ENCODE results near the gene UBP1. TPM values are rescaled to one million over a fixed set of nuclear protein-coding genes. Genes with fewer than 3 reads are reported as not detected.

Gene UBP1
- total and polyA plus RNA-seq, 9 of the 15 experiments (the other 6 are each of a cell fraction or from before 2014, with no cell fraction given), result 13.6 to 143 (median 79.6) TPM

DNA sequence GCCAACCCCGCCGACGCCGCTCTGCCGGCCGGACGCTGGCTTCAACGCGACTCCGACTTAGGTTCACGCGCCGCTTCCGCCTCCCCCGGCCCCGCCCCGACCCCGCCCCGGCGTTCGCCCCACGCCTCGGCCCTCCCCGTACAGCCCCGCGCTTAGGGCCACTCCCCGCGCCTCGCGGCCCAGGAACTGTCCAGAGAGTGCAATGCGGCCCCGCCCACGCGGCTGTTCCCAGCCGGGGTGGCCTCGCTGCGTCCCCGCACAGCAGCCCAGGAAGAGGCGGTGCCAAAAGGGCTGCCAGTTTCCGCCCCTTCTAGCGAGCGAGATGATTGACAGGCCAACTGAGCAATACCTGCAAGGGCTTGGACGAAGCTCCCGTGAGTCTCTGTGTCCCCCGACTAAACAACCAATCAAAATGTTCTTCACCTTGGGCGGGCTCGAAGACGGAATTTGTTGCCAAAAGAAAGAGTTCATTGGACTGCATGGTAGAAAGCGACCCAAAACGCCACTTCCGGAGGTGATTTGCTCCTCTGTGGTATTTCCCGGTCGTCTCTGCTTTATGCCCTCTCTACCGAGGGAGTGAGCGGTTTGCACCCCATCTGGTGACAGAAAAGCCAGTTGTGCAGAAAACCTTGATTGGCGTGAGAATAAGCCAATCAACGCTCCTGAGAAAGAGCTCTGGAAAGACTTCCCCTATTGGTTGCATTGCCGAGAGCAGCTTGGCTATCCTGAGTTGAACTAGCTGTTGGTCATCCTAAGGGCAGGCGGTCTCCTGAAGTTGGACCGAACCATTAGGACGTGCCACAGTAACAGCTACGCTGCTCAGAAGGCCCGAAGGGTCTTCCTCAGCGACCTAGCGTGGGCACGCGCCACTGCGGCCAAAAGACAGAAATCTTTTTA, at the start of gene UBP1 (continued):
- TF ChIP-seq, protein P1, sequence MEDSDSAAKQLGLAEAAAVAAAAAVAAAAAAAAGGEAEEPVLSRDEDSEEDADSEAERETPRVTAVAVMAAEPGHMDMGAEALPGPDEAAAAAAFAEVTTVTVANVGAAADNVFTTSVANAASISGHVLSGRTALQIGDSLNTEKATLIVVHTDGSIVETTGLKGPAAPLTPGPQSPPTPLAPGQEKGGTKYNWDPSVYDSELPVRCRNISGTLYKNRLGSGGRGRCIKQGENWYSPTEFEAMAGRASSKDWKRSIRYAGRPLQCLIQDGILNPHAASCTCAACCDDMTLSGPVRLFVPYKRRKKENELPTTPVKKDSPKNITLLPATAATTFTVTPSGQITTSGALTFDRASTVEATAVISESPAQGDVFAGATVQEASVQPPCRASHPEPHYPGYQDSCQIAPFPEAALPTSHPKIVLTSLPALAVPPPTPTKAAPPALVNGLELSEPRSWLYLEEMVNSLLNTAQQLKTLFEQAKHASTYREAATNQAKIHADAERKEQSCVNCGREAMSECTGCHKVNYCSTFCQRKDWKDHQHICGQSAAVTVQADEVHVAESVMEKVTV (CRISPR knock-in tag; IDR thresholded peaks at IDR 0.05), result no peak; the same call in 1 of the 2 replicates
- TF ChIP-seq KDM2B (CRISPR knock-in tag; IDR thresholded peaks at IDR 0.05) (no peak), POU5F1 (IDR thresholded peaks at IDR 0.05; ENCODE audit: borderline replicate concordance, low read depth, low read length, partially characterized antibody) (no peak), ZNF655 (CRISPR knock-in tag; IDR thresholded peaks at IDR 0.05) (no peak), ZNF408 (CRISPR knock-in tag; IDR thresholded peaks at IDR 0.05; ENCODE audit: low read depth) (no peak), HDAC2 (IDR thresholded peaks at IDR 0.05) (peak; percentile 46; the same call in 1 of the 2 replicates), ATF7 (IDR thresholded peaks at IDR 0.05) (peak; percentile 88), TAF1 (IDR thresholded peaks at IDR 0.05; ENCODE audit: control insufficient read depth, extremely low read depth, insufficient read depth, low read length, severe bottlenecking) (peak; percentile 88), SMAD4 (CRISPR knock-in tag; conservative IDR thresholded peaks at IDR 0.05) (peak; percentile 53; the same call in 1 of the 2 replicates), EGR1 (conservative IDR thresholded peaks at IDR 0.05) (peak; percentile 96), ZNF79 (CRISPR knock-in tag; IDR thresholded peaks at IDR 0.05; ENCODE audit: low read depth) (no peak; the same call in 1 of the 2 replicates), GTF2A2 (tag; IDR thresholded peaks at IDR 0.05) (no peak), SAFB2 (IDR thresholded peaks at IDR 0.05; ENCODE audit: borderline replicate concordance, low read depth, low read length, severe bottlenecking) (no peak), RNF2 (IDR thresholded peaks at IDR 0.05) (peak; percentile 22; the same call in 1 of the 2 replicates), ZNF830 (CRISPR knock-in tag; IDR thresholded peaks at IDR 0.05) (no peak), RFX1 (IDR thresholded peaks at IDR 0.05) (no peak; the same call in 1 of the 2 replicates), SREBF1 (IDR thresholded peaks at IDR 0.05; ENCODE audit: borderline replicate concordance, low read depth, low read length) (no peak), ZNF12 (CRISPR knock-in tag; IDR thresholded peaks at IDR 0.05) (peak; percentile 68; the same call in 1 of the 2 replicates)
- TF ChIP-seq, protein P2, sequence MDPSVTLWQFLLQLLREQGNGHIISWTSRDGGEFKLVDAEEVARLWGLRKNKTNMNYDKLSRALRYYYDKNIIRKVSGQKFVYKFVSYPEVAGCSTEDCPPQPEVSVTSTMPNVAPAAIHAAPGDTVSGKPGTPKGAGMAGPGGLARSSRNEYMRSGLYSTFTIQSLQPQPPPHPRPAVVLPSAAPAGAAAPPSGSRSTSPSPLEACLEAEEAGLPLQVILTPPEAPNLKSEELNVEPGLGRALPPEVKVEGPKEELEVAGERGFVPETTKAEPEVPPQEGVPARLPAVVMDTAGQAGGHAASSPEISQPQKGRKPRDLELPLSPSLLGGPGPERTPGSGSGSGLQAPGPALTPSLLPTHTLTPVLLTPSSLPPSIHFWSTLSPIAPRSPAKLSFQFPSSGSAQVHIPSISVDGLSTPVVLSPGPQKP (CRISPR knock-in tag; IDR thresholded peaks at IDR 0.05), result no peak
- TF ChIP-seq, protein P3, sequence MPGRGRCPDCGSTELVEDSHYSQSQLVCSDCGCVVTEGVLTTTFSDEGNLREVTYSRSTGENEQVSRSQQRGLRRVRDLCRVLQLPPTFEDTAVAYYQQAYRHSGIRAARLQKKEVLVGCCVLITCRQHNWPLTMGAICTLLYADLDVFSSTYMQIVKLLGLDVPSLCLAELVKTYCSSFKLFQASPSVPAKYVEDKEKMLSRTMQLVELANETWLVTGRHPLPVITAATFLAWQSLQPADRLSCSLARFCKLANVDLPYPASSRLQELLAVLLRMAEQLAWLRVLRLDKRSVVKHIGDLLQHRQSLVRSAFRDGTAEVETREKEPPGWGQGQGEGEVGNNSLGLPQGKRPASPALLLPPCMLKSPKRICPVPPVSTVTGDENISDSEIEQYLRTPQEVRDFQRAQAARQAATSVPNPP (IDR thresholded peaks at IDR 0.05; ENCODE audit: borderline replicate concordance, insufficient read depth, insufficient read length), result no peak
- TF ChIP-seq, protein P4, sequence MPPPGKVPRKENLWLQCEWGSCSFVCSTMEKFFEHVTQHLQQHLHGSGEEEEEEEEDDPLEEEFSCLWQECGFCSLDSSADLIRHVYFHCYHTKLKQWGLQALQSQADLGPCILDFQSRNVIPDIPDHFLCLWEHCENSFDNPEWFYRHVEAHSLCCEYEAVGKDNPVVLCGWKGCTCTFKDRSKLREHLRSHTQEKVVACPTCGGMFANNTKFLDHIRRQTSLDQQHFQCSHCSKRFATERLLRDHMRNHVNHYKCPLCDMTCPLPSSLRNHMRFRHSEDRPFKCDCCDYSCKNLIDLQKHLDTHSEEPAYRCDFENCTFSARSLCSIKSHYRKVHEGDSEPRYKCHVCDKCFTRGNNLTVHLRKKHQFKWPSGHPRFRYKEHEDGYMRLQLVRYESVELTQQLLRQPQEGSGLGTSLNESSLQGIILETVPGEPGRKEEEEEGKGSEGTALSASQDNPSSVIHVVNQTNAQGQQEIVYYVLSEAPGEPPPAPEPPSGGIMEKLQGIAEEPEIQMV (tag; conservative IDR thresholded peaks at IDR 0.05; ENCODE audit: low read depth), result no peak
